Measurements from ENCODE around the gene LSAMP.

DNA sequence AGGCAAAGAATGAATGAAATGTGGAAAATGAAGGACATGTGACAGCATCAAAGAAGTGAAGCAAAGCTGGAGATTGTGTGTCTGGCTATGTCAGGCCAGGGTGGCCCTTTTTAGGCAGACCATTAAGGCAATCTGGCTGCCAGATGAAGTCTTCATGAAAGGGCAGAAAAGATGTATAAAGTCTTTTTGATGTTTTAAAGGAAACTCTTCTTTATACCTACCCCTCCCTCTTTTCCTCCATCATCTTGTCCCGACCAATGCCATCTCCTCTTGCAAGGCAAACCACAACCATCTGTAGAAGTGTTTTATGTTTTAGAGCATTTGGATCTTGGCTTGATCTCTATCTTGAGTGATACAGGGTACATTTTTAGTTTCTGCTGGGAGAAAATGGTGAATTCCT is 259.2 kb downstream of the LSAMP start:
- TF ChIP-seq, protein P1, sequence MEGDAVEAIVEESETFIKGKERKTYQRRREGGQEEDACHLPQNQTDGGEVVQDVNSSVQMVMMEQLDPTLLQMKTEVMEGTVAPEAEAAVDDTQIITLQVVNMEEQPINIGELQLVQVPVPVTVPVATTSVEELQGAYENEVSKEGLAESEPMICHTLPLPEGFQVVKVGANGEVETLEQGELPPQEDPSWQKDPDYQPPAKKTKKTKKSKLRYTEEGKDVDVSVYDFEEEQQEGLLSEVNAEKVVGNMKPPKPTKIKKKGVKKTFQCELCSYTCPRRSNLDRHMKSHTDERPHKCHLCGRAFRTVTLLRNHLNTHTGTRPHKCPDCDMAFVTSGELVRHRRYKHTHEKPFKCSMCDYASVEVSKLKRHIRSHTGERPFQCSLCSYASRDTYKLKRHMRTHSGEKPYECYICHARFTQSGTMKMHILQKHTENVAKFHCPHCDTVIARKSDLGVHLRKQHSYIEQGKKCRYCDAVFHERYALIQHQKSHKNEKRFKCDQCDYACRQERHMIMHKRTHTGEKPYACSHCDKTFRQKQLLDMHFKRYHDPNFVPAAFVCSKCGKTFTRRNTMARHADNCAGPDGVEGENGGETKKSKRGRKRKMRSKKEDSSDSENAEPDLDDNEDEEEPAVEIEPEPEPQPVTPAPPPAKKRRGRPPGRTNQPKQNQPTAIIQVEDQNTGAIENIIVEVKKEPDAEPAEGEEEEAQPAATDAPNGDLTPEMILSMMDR (IDR thresholded peaks at IDR 0.05): no peak
- TF ChIP-seq POLR2A (IDR thresholded peaks at IDR 0.05): no peak

All from lower leg skin (tissue), 3 donors.